Measurements from ENCODE around the gene PPP1R1C. TPM values are rescaled to one million over a fixed set of nuclear protein-coding genes. Genes with fewer than 3 reads are reported as not detected.

The PPP1R1C gene
- total and polyA plus RNA-seq, 2 donors from 2014 or later: 2.5 TPM

GRCh38 chr2:182057002-182057401 is 71.3 kb downstream of the PPP1R1C start:
- FAIRE-seq: no peak
- intact Hi-C loops (cut with DNase I): no loop called here

DNA sequence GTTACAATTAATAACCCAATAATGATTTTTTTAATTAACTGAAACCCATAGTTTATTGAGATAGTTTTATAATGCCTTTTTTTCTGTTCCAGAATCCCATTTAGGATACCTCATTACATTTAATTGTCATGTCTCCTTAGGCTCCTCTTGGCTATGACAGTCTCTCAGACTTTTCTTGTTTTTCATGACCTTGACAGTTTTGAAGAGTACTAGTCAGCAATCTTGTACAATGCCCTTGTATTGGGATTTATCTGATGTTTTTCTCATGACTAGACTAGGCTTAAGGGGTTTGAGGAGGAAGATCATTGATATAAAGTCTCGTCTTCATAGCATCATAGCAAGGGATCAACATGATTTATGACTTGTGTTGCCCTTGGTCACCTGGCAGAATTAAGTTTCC is 72.4 kb downstream of the PPP1R1C start:
- no peaks in the 10 kb centered on the region for H3K9me3 ChIP-seq (ENCODE audit: control insufficient read depth in 2 of 3, insufficient read depth in 1 of 3, low read length in 3 of 3)
- intact Hi-C loops (cut with DNase I): no loop called here
- H3K27ac ChIP-seq (ENCODE audit: low read depth in 2 of 2, low read length in 2 of 2): no peak overlapping the region
- no peak for TF ChIP-seq CTCF (IDR thresholded peaks at IDR 0.05; ENCODE audit: borderline replicate concordance, extremely low read depth, insufficient read depth)
- no peaks in the 10 kb centered on the region for H3K27me3 ChIP-seq (ENCODE audit: control insufficient read depth, insufficient read depth, low read length)
- H3K36me3 ChIP-seq (ENCODE audit: control insufficient read depth in 2 of 3, insufficient read depth in 3 of 3, low read length in 3 of 3): no peaks in the 10 kb centered on the region
- FAIRE-seq (no peak), DNase-seq (no peak)
- no peaks in the 10 kb centered on the region for H3K4me1 ChIP-seq (ENCODE audit: control insufficient read depth in 2 of 3, insufficient read depth in 2 of 3, low read depth in 1 of 3, low read length in 3 of 3)
- no peak overlapping the region for H3K4me3 ChIP-seq (ENCODE audit: low read length in 3 of 3)
- H3K9ac ChIP-seq (ENCODE audit: low read length in 3 of 3): no peak overlapping the region

More at GRCh38 chr2:182057002-182057401, 71.3 kb downstream of the PPP1R1C start:
- Histone ChIP-seq H3K9me3 (ENCODE audit: control insufficient read depth in 2 of 3, insufficient read depth in 1 of 3, low read length in 3 of 3) (no peaks in the 10 kb centered on the region), H3K4me1 (ENCODE audit: control insufficient read depth in 2 of 3, insufficient read depth in 2 of 3, low read depth in 1 of 3, low read length in 3 of 3) (no peaks in the 10 kb centered on the region), H3K27ac (ENCODE audit: low read depth in 2 of 2, low read length in 2 of 2) (no peak overlapping the region), H3K9ac (ENCODE audit: low read length in 3 of 3) (no peak overlapping the region), H3K36me3 (ENCODE audit: control insufficient read depth in 2 of 3, insufficient read depth in 3 of 3, low read length in 3 of 3) (no peaks in the 10 kb centered on the region), H3K27me3 (ENCODE audit: control insufficient read depth, insufficient read depth, low read length) (no peaks in the 10 kb centered on the region), H3K4me3 (ENCODE audit: low read length in 3 of 3) (no peak overlapping the region)
- DNase-seq: no peak
- no peak for TF ChIP-seq CTCF (IDR thresholded peaks at IDR 0.05; ENCODE audit: borderline replicate concordance, extremely low read depth, insufficient read depth)

- H3K27ac ChIP-seq (ENCODE audit: low read depth in 2 of 2, low read length in 2 of 2): no peak overlapping the region
- FAIRE-seq (no peak), DNase-seq (no peak)
- no peak overlapping the region for H3K9ac ChIP-seq (ENCODE audit: low read length in 3 of 3)
- no peaks in the 10 kb centered on the region for H3K36me3 ChIP-seq (ENCODE audit: control insufficient read depth in 2 of 3, insufficient read depth in 3 of 3, low read length in 3 of 3)
- no peaks in the 10 kb centered on the region for H3K4me1 ChIP-seq (ENCODE audit: control insufficient read depth in 2 of 3, insufficient read depth in 2 of 3, low read depth in 1 of 3, low read length in 3 of 3)
- intact Hi-C loops (cut with DNase I): no loop called here
- H3K27me3 ChIP-seq (ENCODE audit: control insufficient read depth, insufficient read depth, low read length): no peaks in the 10 kb centered on the region
- H3K4me3 ChIP-seq (ENCODE audit: low read length in 3 of 3): no peak overlapping the region
- no peak for TF ChIP-seq CTCF (IDR thresholded peaks at IDR 0.05; ENCODE audit: borderline replicate concordance, extremely low read depth, insufficient read depth)
- no peaks in the 10 kb centered on the region for H3K9me3 ChIP-seq (ENCODE audit: control insufficient read depth in 2 of 3, insufficient read depth in 1 of 3, low read length in 3 of 3)
These were observed 76.1 kb downstream of the PPP1R1C start for GRCh38 chr2:182061739-182062138.

DNA sequence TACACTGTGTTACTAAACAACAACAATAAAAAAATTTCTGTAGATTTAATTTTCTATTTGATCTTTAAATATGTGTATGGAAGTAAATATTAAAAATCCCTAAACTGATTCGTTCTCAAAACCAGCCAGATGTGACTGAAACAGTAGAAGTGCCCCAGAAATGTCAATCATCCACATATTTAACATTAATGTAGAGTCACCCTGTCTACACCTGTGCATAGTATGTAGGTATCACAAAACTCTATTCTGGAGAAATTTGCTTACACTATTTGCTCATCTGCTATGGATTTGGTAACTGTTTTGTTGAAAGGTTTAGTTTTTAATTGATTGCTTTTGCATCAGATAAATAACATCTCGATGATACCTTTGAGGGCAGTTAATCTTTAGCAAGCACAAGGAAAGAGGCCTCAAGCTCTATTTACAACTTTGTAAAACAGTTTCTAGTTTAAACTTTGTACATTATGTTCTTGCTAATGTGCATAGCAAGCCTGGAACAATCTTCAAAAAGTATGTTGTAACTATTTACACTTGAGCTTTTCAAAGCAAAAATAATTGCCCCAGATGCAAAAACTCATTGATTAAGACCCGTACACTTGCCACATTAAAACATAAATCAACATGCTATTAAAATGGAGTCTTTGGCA is 76.8 kb downstream of the PPP1R1C start:
- no peaks in the 10 kb centered on the region for H3K36me3 ChIP-seq (ENCODE audit: control insufficient read depth in 2 of 3, insufficient read depth in 3 of 3, low read length in 3 of 3)
- intact Hi-C loops (cut with DNase I): no loop called here
- no peaks in the 10 kb centered on the region for H3K4me1 ChIP-seq (ENCODE audit: control insufficient read depth in 2 of 3, insufficient read depth in 2 of 3, low read depth in 1 of 3, low read length in 3 of 3)
- no peaks in the 10 kb centered on the region for H3K27me3 ChIP-seq (ENCODE audit: control insufficient read depth, insufficient read depth, low read length)
- H3K27ac ChIP-seq (ENCODE audit: low read depth in 2 of 2, low read length in 2 of 2): no peak overlapping the region
- TF ChIP-seq CTCF (IDR thresholded peaks at IDR 0.05; ENCODE audit: borderline replicate concordance, extremely low read depth, insufficient read depth): no peak
- no peak overlapping the region for H3K4me3 ChIP-seq (ENCODE audit: low read length in 3 of 3)
- no peaks in the 10 kb centered on the region for H3K9me3 ChIP-seq (ENCODE audit: control insufficient read depth in 2 of 3, insufficient read depth in 1 of 3, low read length in 3 of 3)
- FAIRE-seq: peak; percentile 6
- DNase-seq: no peak
- no peak overlapping the region for H3K9ac ChIP-seq (ENCODE audit: low read length in 3 of 3)

All from kidney (tissue), 14 donors.